OCI-LY7 (cell line): Measurements from ENCODE around the gene FOXO3.

ENCODE experiments used
- CTCF ChIP-seq: fragments of 200-600 bp; sonication (generic); conservative IDR thresholded peaks from 2 replicates; pipeline ENCODE4 v1.5.1; 2014; ENCODE audit warnings: mild to moderate bottlenecking, antibody characterized with exemption, low read length, moderate library complexity, mixed read lengths
- EZH2phosphoT487 ChIP-seq: fragments of 200-600 bp; sonication (generic); IDR thresholded peaks from 2 replicates; pipeline ENCODE4 v1.6.1; 2018; ENCODE audit warnings: low read depth, borderline replicate concordance, mild to moderate bottlenecking, mixed run types, antibody characterized with exemption, low read length, moderate library complexity, mixed read lengths

- no peak for TF ChIP-seq CTCF
- no peak for TF ChIP-seq EZH2phosphoT487
Measured at GRCh38 chr6:108556866-108557493, 3.7 kb upstream of the FOXO3 start.
